H1 (cell line): ENCODE data around the gene BNIP1. TPM values are rescaled to one million over a fixed set of nuclear protein-coding genes. Genes with fewer than 3 reads are reported as not detected.
"Not testable (repeated sequence)": the region's sequence is repeated elsewhere in the genome, so short reads cannot be mapped to it uniquely, and the experiment has no call there.

Experiments used
- CTCF ChIA-PET: fragments of 300-600 bp; sonication (Branson Sonifier 250); formaldehyde crosslinking; loops from one replicate; lab custom pipeline; 2021; ENCODE audit not compliant: partially characterized antibody; lab: Charles Lee
- POLR2A ChIA-PET: fragments of 300-600 bp; sonication (Branson Sonifier 250); formaldehyde crosslinking; loops from one replicate; lab custom pipeline; 2021; ENCODE audit warnings: inconsistent platforms; ENCODE audit not compliant: partially characterized antibody; lab: Charles Lee
- DNase-seq, 2 experiments: peaks; one replicate each; pipeline versions ENCODE4 v3.0.0 to v3.0.0-alpha.2; 2010 to 2022; ENCODE audit warnings: low spot score in 2 of 2, low read depth in 1 of 2, mixed read lengths in 1 of 2
- FAIRE-seq: peaks from 2 replicates; lab custom pipeline; 2011; peaks lifted over from hg19 to GRCh38; lab: Jason Lieb, UNC
- H2AFZ ChIP-seq: 2 replicates; pipeline ENCODE4 v1.8.1; 2012; ENCODE audit warnings: low read length, inconsistent platforms
- H2AK5ac ChIP-seq: 2 replicates; pipeline ENCODE4 v1.6.1; 2013; ENCODE audit warnings: low read depth, low read length
- H2BK120ac ChIP-seq: replicated peaks from 2 replicates; pipeline ENCODE3; 2013; ENCODE audit warnings: low read depth, low read length, inconsistent platforms
- H2BK12ac ChIP-seq: 2 replicates; pipeline ENCODE4 v1.6.1; 2013; ENCODE audit warnings: low read depth, low read length
- H2BK15ac ChIP-seq: 2 replicates; pipeline ENCODE4 v1.6.1; 2013; ENCODE audit warnings: low read length
- H2BK20ac ChIP-seq: 2 replicates; pipeline ENCODE4 v1.6.1; 2013; ENCODE audit warnings: low read length
- H2BK5ac ChIP-seq: 2 replicates; pipeline ENCODE4 v1.6.1; 2013; ENCODE audit warnings: low read depth, low read length
- H3K14ac ChIP-seq: 2 replicates; pipeline ENCODE4 v1.6.1; 2013; ENCODE audit warnings: inconsistent platforms; ENCODE audit not compliant: insufficient read length
- H3K18ac ChIP-seq: 2 replicates; pipeline ENCODE4 v1.6.1; 2013; ENCODE audit warnings: low read length; ENCODE audit errors: extremely low read depth
- H3K23ac ChIP-seq: 2 replicates; pipeline ENCODE4 v1.6.1; 2013; ENCODE audit warnings: inconsistent platforms; ENCODE audit not compliant: insufficient read length
- H3K23me2 ChIP-seq: 2 replicates; pipeline ENCODE4 v1.6.1; 2013; ENCODE audit warnings: low read depth, low read length
- H3K27ac ChIP-seq: 2 replicates; pipeline ENCODE4 v1.6.1; 2011; ENCODE audit warnings: low read depth, low read length, inconsistent platforms
- H3K27me3 ChIP-seq, 4 experiments: replicated peaks in 1 of 4; 1 replicate in 1 of 4; 2 replicates in 3 of 4; pipeline versions ENCODE4 v1.6.1 to v1.8.1; 2011 to 2013; ENCODE audit warnings: low read length in 3 of 4, mild to moderate bottlenecking in 3 of 4, inconsistent platforms in 2 of 4, mixed read lengths in 2 of 4, moderate library complexity in 1 of 4; ENCODE audit not compliant: control insufficient read depth in 3 of 4, insufficient read depth in 3 of 4; ENCODE audit errors: extremely low read depth in 1 of 4
- H3K36me3 ChIP-seq, 4 experiments: 2 replicates each; pipeline versions ENCODE4 v1.6.1 to v1.8.1; 2011 to 2013; ENCODE audit warnings: mild to moderate bottlenecking in 4 of 4, low read length in 3 of 4, moderate library complexity in 2 of 4, control low read depth in 1 of 4, inconsistent platforms in 1 of 4; ENCODE audit not compliant: insufficient read depth in 4 of 4, control insufficient read depth in 2 of 4
- H3K4ac ChIP-seq: replicated peaks from 2 replicates; pipeline ENCODE3; 2013; ENCODE audit warnings: low read length, low read depth, mixed read lengths, inconsistent platforms; ENCODE audit not compliant: insufficient read length
- H3K4me1 ChIP-seq, 4 experiments: replicated peaks in 1 of 4; 1 replicate in 1 of 4; 2 replicates in 3 of 4; pipeline versions ENCODE4 v1.6.1 to v1.8.1; 2011 to 2013; ENCODE audit warnings: low read length in 3 of 4, inconsistent platforms in 2 of 4, mixed read lengths in 1 of 4; ENCODE audit not compliant: insufficient read depth in 4 of 4, control insufficient read depth in 3 of 4
- H3K4me2 ChIP-seq, 2 experiments: 2 replicates each; pipeline versions ENCODE4 v1.6.1 to v1.8.1; 2011 to 2013; ENCODE audit warnings: low read depth in 2 of 2, low read length in 2 of 2, control low read depth in 1 of 2, inconsistent platforms in 1 of 2, mild to moderate bottlenecking in 1 of 2; ENCODE audit not compliant: insufficient read depth in 1 of 2
- H3K4me3 ChIP-seq, 4 experiments: fragments of 200-600, 300-600 bp in 1 of 4; sonication (generic), shearing (Covaris generic), sonication (Bioruptor Twin) in 1 of 4; 2 replicates each; pipeline versions ENCODE4 v1.5.1 to v1.8.1; 2011 to 2016; ENCODE audit warnings: low read length in 4 of 4, low read depth in 3 of 4, control low read depth in 2 of 4, inconsistent platforms in 2 of 4, mild to moderate bottlenecking in 2 of 4, mixed read lengths in 1 of 4, moderate library complexity in 1 of 4; ENCODE audit not compliant: insufficient read depth in 2 of 4; ENCODE audit errors: extremely low read depth in 1 of 4
- H3K56ac ChIP-seq: replicated peaks from 2 replicates; pipeline ENCODE3; 2013; ENCODE audit warnings: low read depth, mild to moderate bottlenecking, mixed read lengths, low read length, inconsistent platforms; ENCODE audit not compliant: insufficient read length
- H3K79me1 ChIP-seq: 2 replicates; pipeline ENCODE4 v1.6.1; 2013; ENCODE audit warnings: low read depth, low read length, control low read depth
- H3K79me2 ChIP-seq, 2 experiments: 2 replicates each; pipeline versions ENCODE4 v1.6.1 to v1.8.1; 2012 to 2013; ENCODE audit warnings: low read length in 2 of 2, mild to moderate bottlenecking in 2 of 2, inconsistent platforms in 1 of 2; ENCODE audit not compliant: insufficient read depth in 2 of 2, control insufficient read depth in 1 of 2
- H3K9ac ChIP-seq, 4 experiments: replicated peaks in 1 of 4; 1 replicate in 1 of 4; 2 replicates in 3 of 4; pipeline versions ENCODE4 v1.6.1 to v1.8.1; 2011 to 2013; ENCODE audit warnings: low read depth in 3 of 4, low read length in 3 of 4, control low read depth in 2 of 4, mild to moderate bottlenecking in 2 of 4, moderate library complexity in 2 of 4, inconsistent platforms in 1 of 4; ENCODE audit errors: extremely low read depth in 1 of 4
- H3K9me3 ChIP-seq, 2 experiments: 2 replicates each; pipeline versions ENCODE4 v1.6.1 to v1.8.1; 2012 to 2013; ENCODE audit warnings: mild to moderate bottlenecking in 2 of 2, moderate library complexity in 2 of 2, control low read depth in 1 of 2, inconsistent platforms in 1 of 2, low read depth in 1 of 2, low read length in 1 of 2, mixed read lengths in 1 of 2; ENCODE audit not compliant: insufficient read depth in 2 of 2
- H4K20me1 ChIP-seq, 2 experiments: replicated peaks in 1 of 2; 2 replicates each; pipeline versions ENCODE3 to v1.8.1; 2011 to 2013; ENCODE audit warnings: inconsistent platforms in 2 of 2, low read length in 2 of 2, mild to moderate bottlenecking in 1 of 2; ENCODE audit not compliant: insufficient read depth in 2 of 2, control insufficient read depth in 1 of 2
- H4K5ac ChIP-seq: 2 replicates; pipeline ENCODE4 v1.6.1; 2013; ENCODE audit warnings: low read length, low read depth, mixed read lengths, inconsistent platforms; ENCODE audit not compliant: insufficient read length
- H4K8ac ChIP-seq: 2 replicates; pipeline ENCODE4 v1.8.0; 2013; ENCODE audit warnings: mild to moderate bottlenecking, moderate library complexity, low read length, inconsistent platforms; ENCODE audit not compliant: insufficient read depth; ENCODE audit errors: extremely low read depth
- H4K91ac ChIP-seq: replicated peaks from 2 replicates; pipeline ENCODE3; 2013; ENCODE audit warnings: low read length, mixed read lengths, inconsistent platforms; ENCODE audit not compliant: insufficient read length
- WGBS, 2 experiments: shearing (Covaris generic) in 1 of 2; methylation state at CpG; one replicate each; pipeline versions ENCODE4 v1.1.6 to v1.1.7; 2013 to 2015; ENCODE audit warnings: low lambda C conversion rate in 2 of 2, mixed read lengths in 2 of 2, inconsistent platforms in 1 of 2, low coverage in 1 of 2, missing lambda C conversion rate in 1 of 2; ENCODE audit not compliant: insufficient replicate concordance in 2 of 2, insufficient coverage in 1 of 2, insufficient read length in 1 of 2; ENCODE audit errors: extremely low coverage in 1 of 2, missing lambda C conversion rate in 1 of 2; 5-methylcytosine and 5-hydroxymethylcytosine counted together
- polyA plus RNA-seq, 7 experiments: library from polyadenylated mRNA; depleted of rRNA in 3 of 7; stranded (reverse) in 5 of 7; unstranded in 2 of 7; fragments of >200 nt in 5 of 7; fragments of 200-250 nt in 2 of 7; gene quantifications; 1 replicate in 5 of 7; 2 replicates in 1 of 7; 4 replicates in 1 of 7; pipeline versions ENCODE4 v1.2.1 to v1.2.3, GENCODE V29; 2011 to 2013; ENCODE audit warnings: missing spikeins in 2 of 7, mixed read lengths in 2 of 7
- total RNA-seq: library from RNA; stranded (reverse); fragmentation: NEBNext Ultra II Directional; extraction: Animal tissue kit (Norgen Biotek cat#: 25700); gene quantifications from 2 replicates; pipeline ENCODE4 v1.2.1, GENCODE V29; 2021

BNIP1 gene
- total and polyA plus RNA-seq, 2 of the 8 experiments (the other 6 are each of a cell fraction or from before 2014, with no cell fraction given), result 13.5 to 14.7 TPM

GRCh38 chr5:173132166-173132565 is 12.2 kb upstream of the BNIP1 start:
- H3K79me1 ChIP-seq, H3K23me2 ChIP-seq, H3K56ac ChIP-seq, H3K14ac ChIP-seq, H3K36me3 ChIP-seq, H3K4me3 ChIP-seq, H2AK5ac ChIP-seq, H2BK120ac ChIP-seq, DNase-seq, H4K8ac ChIP-seq, H2BK20ac ChIP-seq, H3K4me1 ChIP-seq, H2BK5ac ChIP-seq, H2AFZ ChIP-seq, H3K23ac ChIP-seq, H3K27me3 ChIP-seq, H3K4ac ChIP-seq, FAIRE-seq, H4K20me1 ChIP-seq, H3K18ac ChIP-seq, H3K27ac ChIP-seq, H3K9me3 ChIP-seq, H4K91ac ChIP-seq, H2BK12ac ChIP-seq, H3K79me2 ChIP-seq, H4K5ac ChIP-seq, CTCF ChIA-PET, H3K4me2 ChIP-seq, H3K9ac ChIP-seq, POLR2A ChIA-PET, H2BK15ac ChIP-seq: not testable (repeated sequence)
- 100% methylated on average over 2 of the region's 6 CpGs; no CpG with 5 or more reads in 1 of the 2 experiments for WGBS, 2 experiments
